Fibroblast of villous mesenchyme (primary cell): Measurements from ENCODE around the gene NDUFA12. TPM values are rescaled to one million over a fixed set of nuclear protein-coding genes. Genes with fewer than 3 reads are reported as not detected.
"Not testable (repeated sequence)": the region's sequence is repeated elsewhere in the genome, so short reads cannot be mapped to it uniquely, and the experiment has no call there.

Source experiments
- DNase-seq: peaks from one replicate; pipeline ENCODE4 v3.0.0-alpha.2; 2010; ENCODE audit warnings: low read depth
- H3K4me3 ChIP-seq: 2 replicates; pipeline ENCODE4 v1.5.1; 2011; ENCODE audit warnings: low read depth, mild to moderate bottlenecking, low read length
- total RNA-seq: library from RNA; depleted of rRNA; stranded (reverse); fragments of >200 nt; gene quantifications from 2 replicates; pipeline ENCODE4 v1.2.3, GENCODE V29; 2012
- TF ChIP-seq, protein P1 (sequence below): IDR thresholded peaks from 2 replicates; pipeline ENCODE4 v1.5.1; 2012; ENCODE audit warnings: low read depth, mild to moderate bottlenecking, low read length; ENCODE audit not compliant: insufficient read depth

The NDUFA12 gene
- total RNA-seq, 1 donor = 108 TPM

DNA sequence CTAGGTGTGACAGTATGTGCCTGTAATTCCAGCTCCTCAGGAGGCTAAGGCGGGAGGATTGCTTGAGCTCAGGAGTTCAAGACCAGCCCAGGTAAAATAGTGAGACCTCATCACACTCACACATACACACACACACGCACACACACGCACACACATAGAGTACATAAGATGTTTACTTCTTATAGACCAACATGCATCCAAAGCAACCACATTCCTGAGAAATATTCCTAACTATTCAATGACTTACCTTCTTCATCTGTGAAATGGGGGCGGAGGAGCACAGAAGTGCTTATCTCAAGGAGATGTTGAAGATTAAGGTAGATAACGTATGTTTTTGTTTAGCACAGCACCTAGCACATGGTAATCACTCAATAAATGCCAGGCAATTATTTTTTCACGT lies 6.4 kb downstream of the NDUFA12 start:
- no peak for DNase-seq
- no peak overlapping the region for H3K4me3 ChIP-seq
- TF ChIP-seq, protein P1, sequence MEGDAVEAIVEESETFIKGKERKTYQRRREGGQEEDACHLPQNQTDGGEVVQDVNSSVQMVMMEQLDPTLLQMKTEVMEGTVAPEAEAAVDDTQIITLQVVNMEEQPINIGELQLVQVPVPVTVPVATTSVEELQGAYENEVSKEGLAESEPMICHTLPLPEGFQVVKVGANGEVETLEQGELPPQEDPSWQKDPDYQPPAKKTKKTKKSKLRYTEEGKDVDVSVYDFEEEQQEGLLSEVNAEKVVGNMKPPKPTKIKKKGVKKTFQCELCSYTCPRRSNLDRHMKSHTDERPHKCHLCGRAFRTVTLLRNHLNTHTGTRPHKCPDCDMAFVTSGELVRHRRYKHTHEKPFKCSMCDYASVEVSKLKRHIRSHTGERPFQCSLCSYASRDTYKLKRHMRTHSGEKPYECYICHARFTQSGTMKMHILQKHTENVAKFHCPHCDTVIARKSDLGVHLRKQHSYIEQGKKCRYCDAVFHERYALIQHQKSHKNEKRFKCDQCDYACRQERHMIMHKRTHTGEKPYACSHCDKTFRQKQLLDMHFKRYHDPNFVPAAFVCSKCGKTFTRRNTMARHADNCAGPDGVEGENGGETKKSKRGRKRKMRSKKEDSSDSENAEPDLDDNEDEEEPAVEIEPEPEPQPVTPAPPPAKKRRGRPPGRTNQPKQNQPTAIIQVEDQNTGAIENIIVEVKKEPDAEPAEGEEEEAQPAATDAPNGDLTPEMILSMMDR = no peak

DNA sequence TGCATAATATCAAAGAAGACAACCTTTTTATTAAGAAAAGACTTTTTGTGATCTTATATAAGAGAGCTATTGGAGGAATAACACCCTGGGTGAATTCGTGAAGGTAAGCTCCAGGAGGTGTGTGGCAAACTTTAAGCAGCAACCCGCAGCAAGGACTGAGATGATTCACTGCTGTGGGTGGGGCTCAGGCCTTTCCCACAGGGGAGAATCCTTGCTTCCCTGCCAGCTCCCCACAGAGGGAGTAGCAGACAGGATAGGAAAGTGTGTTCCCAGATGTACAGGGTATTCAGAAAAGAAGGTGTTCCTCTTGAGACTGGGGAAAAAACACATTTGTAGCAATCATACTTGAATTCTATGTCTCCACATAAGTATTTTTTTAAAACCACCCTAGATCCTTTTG lies 9.2 kb downstream of the NDUFA12 start:
- no peak overlapping the region for H3K4me3 ChIP-seq
- TF ChIP-seq, protein P1 = no peak
- peak; percentile 86 for DNase-seq

DNA sequence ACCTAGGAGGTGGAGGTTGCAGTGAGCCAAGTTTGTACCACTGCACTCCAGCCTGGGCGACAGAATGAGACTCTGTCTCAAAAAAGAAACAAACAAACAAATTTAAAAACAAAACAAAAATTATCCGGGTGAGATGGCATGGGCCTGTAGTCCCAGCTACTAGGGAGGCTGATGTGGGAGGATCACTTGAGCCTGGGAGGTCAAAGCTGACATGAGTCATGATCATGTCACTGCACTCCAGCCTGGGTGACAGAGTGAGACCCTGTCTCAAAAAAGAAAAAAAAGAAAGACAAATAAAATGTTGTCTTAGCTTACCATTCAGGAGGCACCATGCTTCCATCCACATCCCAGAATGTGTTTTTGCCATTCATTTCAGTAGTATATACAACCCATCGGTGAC lies 9.6 kb downstream of the NDUFA12 start:
- not testable (repeated sequence) for DNase-seq, H3K4me3 ChIP-seq

DNA sequence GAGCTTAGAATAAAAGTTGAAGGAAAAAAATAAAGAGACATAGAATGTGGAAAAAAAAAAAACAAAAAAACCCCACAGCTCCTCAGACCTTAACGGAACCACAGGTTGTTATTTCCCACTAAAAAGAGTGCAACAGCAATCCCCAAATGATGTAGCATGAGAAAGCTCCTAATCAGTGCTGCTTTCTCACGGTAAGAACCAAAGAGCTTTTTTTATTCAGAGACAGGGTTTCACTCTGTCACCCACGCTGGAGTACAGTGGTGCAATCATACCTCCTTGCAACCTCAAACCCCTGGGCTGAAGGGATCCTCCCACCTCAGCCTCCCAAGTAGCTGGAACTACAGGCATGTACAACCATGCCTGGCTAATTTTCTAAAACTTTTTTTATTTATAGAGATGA lies 13.3 kb downstream of the NDUFA12 start:
- TF ChIP-seq, protein P1 = no peak
- no peak overlapping the region for H3K4me3 ChIP-seq
- no peak for DNase-seq

DNA sequence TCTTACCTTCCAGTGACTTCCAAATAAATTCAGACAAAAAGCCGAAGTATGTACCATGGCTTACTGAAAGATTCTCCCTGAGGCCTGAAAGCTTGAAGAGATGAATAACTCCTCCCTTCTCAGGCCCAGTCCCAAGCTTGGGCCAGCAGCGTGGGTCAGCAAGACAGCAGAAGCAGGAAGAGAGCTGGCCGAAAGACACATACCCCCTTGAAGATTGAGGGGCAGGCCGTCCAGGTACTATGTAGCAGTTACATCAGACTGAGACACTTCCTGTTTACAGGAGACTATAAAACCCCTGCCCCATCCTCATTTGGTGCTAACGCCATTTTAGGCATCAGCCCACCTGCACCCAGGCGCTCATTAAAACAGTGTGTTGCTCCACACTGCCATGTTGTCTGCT lies 15.0 kb downstream of the NDUFA12 start:
- TF ChIP-seq, protein P1 = no peak
- no peak for DNase-seq
- no peak overlapping the region for H3K4me3 ChIP-seq

DNA sequence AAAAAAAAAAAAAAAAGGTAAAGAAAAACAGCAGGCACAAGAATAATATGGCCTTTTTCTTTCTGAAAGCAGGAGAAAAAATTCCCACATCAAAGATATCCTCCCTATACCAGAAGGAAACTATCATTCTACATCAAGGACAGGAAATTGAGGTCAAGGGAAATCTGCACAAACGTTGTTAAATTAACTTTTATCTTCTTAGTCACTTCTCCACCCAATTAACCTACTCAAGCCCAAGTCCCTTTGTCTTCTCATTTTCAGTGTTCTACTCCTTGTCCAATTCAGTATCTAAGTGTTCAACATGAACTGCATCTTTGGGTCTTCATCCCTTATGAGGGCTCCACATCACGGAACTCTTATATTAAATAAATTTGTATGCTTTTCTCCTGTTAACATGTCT lies 15.7 kb downstream of the NDUFA12 start:
- peak; percentile 44 for DNase-seq
- H3K4me3 ChIP-seq = no peak overlapping the region
- TF ChIP-seq, protein P1 = no peak

DNA sequence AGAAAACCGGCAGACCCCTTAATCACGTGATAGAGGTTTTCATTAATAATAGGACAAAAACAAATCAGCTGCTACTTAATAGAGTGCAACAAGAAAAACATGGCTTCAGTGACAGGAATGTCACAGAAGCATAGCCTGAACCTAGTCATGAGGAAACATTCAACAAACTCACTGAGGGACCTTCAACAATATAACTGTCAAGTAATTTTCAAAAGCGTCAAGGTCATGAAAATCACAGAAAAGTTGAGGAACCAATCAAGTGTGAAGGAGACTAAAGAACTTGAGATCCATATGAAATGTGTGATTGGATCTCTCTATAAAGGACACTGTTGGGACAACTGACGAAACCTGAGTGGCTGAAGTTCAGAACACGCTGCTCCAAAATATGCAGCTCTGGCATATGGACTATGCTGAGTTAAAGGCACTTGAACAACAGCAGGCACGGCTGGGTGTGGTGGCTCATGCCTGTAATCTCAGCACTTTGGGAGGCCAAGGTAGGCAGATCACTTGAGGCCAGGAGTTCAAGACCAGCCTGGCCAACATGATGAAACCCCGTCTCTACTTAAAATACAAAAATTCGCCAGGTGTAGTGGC lies 16.3 kb downstream of the NDUFA12 start:
- no peak for DNase-seq
- H3K4me3 ChIP-seq = no peak overlapping the region
- TF ChIP-seq, protein P1 = no peak

DNA sequence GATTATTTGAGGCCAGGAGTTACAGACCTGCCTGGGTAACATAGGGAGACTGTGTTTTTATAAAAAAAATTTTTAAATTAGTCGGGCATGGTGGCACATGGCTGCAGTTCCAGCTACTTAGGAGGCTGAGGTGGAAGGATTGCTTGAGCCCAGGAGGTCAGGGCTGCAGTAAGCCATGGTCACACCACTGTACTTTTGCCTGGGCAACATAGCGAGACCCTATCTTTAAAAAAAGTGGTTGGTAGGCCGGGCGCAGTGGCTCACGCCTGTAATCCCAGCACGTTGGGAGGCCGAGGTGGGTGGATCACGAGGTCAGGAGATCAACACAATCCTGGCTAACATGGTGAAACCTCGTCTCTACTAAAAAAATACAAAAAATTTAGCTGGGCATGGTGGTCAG lies 18.4 kb downstream of the NDUFA12 start:
- not testable (repeated sequence) for DNase-seq, H3K4me3 ChIP-seq
